Panc1 (cell line): ENCODE results near the gene WDFY3. TPM values are rescaled to one million over a fixed set of nuclear protein-coding genes. Genes with fewer than 3 reads are reported as not detected.

Source experiments
- ATAC-seq: fragments of 200-7000 bp; cut with Tn5 transposase; 2 replicates; pipeline ENCODE4 v1.9.1; 2020; ENCODE audit warnings: mild to moderate bottlenecking, moderate library complexity
- BruUV-seq: library from RNA; stranded (reverse); fragments of 400-500 nt; replicated peaks from 2 replicates; lab custom pipeline; 2021; lab: Mats Ljungman, UMichigan
- CTCF ChIA-PET: fragments of 300-600 bp; sonication (Branson Sonifier 250); formaldehyde crosslinking; loops from one replicate; lab custom pipeline; 2022; ENCODE audit warnings: antibody characterized with exemption; lab: Charles Lee
- POLR2A ChIA-PET: fragments of 300-600 bp; sonication (Branson Sonifier 250); formaldehyde crosslinking; loops from one replicate; lab custom pipeline; 2022; ENCODE audit warnings: antibody characterized with exemption; lab: Charles Lee
- DNase-seq: peaks from one replicate; pipeline ENCODE4 v3.0.0-alpha.2; 2010; ENCODE audit warnings: low read depth, low spot score
- H3K27ac ChIP-seq: 2 replicates; pipeline ENCODE4 v1.5.1; 2011; ENCODE audit warnings: mild to moderate bottlenecking, low read length, inconsistent platforms
- H3K27me3 ChIP-seq: fragments of 200-500 bp; sonication (Bioruptor generic); 2 replicates; pipeline ENCODE4 v1.6.0; 2014; ENCODE audit warnings: low read length, inconsistent platforms; ENCODE audit not compliant: control insufficient read depth, insufficient read depth
- H3K36me3 ChIP-seq: fragments of 200-500 bp; sonication (Bioruptor generic); 2 replicates; pipeline ENCODE4 v1.5.1; 2014; ENCODE audit warnings: inconsistent platforms, mild to moderate bottlenecking, low read length, moderate library complexity; ENCODE audit not compliant: control insufficient read depth, insufficient read depth
- H3K4me1 ChIP-seq: 2 replicates; pipeline ENCODE4 v1.5.1; 2011; ENCODE audit warnings: inconsistent platforms, mild to moderate bottlenecking, low read length, moderate library complexity; ENCODE audit not compliant: control insufficient read depth, insufficient read depth
- H3K4me3 ChIP-seq, 2 experiments: 2 replicates each; pipeline ENCODE4 v1.5.1; 2011 to 2012; ENCODE audit warnings: low read depth in 2 of 2, low read length in 2 of 2, mild to moderate bottlenecking in 2 of 2, inconsistent platforms in 1 of 2, moderate library complexity in 1 of 2
- H3K9me3 ChIP-seq: fragments of 200-500 bp; sonication (Bioruptor generic); 2 replicates; pipeline ENCODE4 v1.5.1; 2014; ENCODE audit warnings: low read depth, mild to moderate bottlenecking, inconsistent platforms, low read length, moderate library complexity; ENCODE audit not compliant: control insufficient read depth, insufficient read depth
- POLR2AphosphoS5 ChIP-seq: IDR thresholded peaks from 2 replicates; pipeline ENCODE4 v1.6.1; 2012; ENCODE audit warnings: mild to moderate bottlenecking, low read depth, low read length, moderate library complexity
- SIN3A ChIP-seq: IDR thresholded peaks from 2 replicates; pipeline ENCODE4 v1.6.1; 2012; ENCODE audit warnings: low read depth, mild to moderate bottlenecking, low read length, moderate library complexity, borderline replicate concordance; ENCODE audit not compliant: insufficient read depth
- TCF7L2 ChIP-seq: IDR thresholded peaks from 2 replicates; pipeline ENCODE4 v1.6.1; 2011; ENCODE audit warnings: mild to moderate bottlenecking, low read depth, low read length, inconsistent platforms
- in situ Hi-C: cut with HindIII; loops from 2 replicates; pipeline ENCODE4 v1.10.0; 2016; ENCODE audit warnings: low sequenced_read_pairs, low pct_unique_long_range_greater_than_20kb
- intact Hi-C: fragments of 100-400 bp; cut with micrococcal nuclease; formaldehyde crosslinking; loops from one replicate; pipeline ENCODE4 v1.10.0; 2022; ENCODE audit not compliant: unreplicated experiment
- total RNA-seq: library from RNA; stranded (reverse); gene quantifications from one replicate; pipeline ENCODE4 v1.2.1, GENCODE V29; 2021; ENCODE audit not compliant: unreplicated experiment
- TF ChIP-seq, protein P1 (sequence below), 2 experiments: IDR thresholded peaks; 2 replicates each; pipeline ENCODE4 v1.6.1; 2011 to 2012; ENCODE audit warnings: low read depth in 2 of 2, control low read depth in 1 of 2, low read length in 1 of 2, mild to moderate bottlenecking in 1 of 2, moderate library complexity in 1 of 2; ENCODE audit not compliant: insufficient read depth in 1 of 2
- TF ChIP-seq, protein P2 (sequence below): fragments of 450-650 bp; IDR thresholded peaks from 2 replicates; pipeline ENCODE4 v1.5.1; 2017; ENCODE audit warnings: mild to moderate bottlenecking

Gene WDFY3
- total RNA-seq, 1 experiment from 2014 or later: 47.8 TPM

DNA sequence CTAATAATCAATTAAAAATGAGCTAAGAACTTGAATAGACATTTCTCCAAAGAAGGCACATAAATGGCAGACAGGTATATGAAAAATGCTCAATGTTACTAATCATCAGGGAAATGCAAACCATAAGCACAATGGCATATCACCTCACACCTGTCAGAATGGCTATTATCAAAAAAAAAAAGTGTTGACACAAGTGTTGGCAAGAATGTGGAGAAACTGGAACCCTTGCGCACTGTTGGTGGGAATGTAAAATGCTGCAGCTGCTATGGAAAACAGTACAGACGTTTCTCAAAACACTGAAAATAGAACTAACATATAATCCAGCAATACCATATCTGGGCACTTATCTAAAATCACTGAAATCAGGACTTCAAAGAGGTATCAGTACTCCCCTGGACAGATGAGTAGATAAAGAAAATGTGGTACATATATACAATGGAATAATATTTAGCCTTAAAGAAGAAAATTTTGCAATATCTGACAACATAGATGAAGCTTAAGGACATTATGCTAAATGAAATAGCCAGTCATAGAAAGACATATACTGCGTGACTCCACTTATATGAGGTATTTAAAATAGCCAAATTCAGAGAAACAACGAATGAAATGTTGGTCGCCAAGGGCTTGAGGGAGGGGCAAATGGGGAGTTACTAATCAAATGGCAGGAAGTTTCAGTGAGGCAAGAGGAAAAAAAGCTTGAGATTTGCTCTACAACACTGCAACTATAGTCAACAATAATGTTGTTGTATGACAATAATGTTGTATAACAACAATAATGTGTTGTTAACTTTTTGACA lies 175.5 kb downstream of the WDFY3 start:
- Histone ChIP-seq H3K27me3 (no peaks in the 10 kb centered on the region), H3K27ac (no peak overlapping the region), H3K36me3 (peaks cover 7% of the 10 kb centered on the region; the same call in 1 of the 2 replicates), H3K4me3 (no peak overlapping the region), H3K4me1 (no peaks in the 10 kb centered on the region), H3K9me3 (no peaks in the 10 kb centered on the region)
- in situ Hi-C loops: no loop called here
- TF ChIP-seq, protein P1, sequence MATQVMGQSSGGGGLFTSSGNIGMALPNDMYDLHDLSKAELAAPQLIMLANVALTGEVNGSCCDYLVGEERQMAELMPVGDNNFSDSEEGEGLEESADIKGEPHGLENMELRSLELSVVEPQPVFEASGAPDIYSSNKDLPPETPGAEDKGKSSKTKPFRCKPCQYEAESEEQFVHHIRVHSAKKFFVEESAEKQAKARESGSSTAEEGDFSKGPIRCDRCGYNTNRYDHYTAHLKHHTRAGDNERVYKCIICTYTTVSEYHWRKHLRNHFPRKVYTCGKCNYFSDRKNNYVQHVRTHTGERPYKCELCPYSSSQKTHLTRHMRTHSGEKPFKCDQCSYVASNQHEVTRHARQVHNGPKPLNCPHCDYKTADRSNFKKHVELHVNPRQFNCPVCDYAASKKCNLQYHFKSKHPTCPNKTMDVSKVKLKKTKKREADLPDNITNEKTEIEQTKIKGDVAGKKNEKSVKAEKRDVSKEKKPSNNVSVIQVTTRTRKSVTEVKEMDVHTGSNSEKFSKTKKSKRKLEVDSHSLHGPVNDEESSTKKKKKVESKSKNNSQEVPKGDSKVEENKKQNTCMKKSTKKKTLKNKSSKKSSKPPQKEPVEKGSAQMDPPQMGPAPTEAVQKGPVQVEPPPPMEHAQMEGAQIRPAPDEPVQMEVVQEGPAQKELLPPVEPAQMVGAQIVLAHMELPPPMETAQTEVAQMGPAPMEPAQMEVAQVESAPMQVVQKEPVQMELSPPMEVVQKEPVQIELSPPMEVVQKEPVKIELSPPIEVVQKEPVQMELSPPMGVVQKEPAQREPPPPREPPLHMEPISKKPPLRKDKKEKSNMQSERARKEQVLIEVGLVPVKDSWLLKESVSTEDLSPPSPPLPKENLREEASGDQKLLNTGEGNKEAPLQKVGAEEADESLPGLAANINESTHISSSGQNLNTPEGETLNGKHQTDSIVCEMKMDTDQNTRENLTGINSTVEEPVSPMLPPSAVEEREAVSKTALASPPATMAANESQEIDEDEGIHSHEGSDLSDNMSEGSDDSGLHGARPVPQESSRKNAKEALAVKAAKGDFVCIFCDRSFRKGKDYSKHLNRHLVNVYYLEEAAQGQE (IDR thresholded peaks at IDR 0.05; ENCODE audit: insufficient read depth in 1 of 2, low read depth in 2 of 2, low read length in 1 of 2): no peak
- TF ChIP-seq TCF7L2 (no peak), POLR2AphosphoS5 (no peak), SIN3A (no peak)
- TF ChIP-seq, protein P2, sequence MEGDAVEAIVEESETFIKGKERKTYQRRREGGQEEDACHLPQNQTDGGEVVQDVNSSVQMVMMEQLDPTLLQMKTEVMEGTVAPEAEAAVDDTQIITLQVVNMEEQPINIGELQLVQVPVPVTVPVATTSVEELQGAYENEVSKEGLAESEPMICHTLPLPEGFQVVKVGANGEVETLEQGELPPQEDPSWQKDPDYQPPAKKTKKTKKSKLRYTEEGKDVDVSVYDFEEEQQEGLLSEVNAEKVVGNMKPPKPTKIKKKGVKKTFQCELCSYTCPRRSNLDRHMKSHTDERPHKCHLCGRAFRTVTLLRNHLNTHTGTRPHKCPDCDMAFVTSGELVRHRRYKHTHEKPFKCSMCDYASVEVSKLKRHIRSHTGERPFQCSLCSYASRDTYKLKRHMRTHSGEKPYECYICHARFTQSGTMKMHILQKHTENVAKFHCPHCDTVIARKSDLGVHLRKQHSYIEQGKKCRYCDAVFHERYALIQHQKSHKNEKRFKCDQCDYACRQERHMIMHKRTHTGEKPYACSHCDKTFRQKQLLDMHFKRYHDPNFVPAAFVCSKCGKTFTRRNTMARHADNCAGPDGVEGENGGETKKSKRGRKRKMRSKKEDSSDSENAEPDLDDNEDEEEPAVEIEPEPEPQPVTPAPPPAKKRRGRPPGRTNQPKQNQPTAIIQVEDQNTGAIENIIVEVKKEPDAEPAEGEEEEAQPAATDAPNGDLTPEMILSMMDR: no peak
- ChIA-PET POLR2A (no interaction called here), CTCF (no interaction called here)
- no TSS peak for BruUV-seq
- no peak for ATAC-seq
- intact Hi-C loops: no loop called here
- DNase-seq: no peak

DNA sequence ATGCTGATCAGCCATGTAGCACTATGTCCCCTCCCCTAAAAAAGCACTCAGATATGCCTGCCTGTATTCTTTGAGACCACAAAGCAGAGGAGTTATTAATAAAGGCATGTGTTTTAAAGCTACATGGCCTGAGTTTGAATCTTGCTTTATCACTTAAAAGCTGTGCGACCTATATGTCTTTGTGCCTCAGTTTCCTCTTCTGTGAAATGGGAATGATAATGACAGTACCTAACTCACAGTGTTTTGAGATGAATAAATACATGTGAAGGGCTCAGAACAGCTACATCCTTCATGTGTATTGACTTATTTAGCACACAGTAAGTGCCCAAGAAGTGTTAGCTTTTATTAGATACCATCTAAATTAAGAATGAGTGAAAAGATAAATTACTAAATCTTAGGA lies 180.0 kb downstream of the WDFY3 start:
- Histone ChIP-seq H3K4me3 (no peak overlapping the region), H3K36me3 (peaks cover 10% of the 10 kb centered on the region; the same call in 1 of the 2 replicates), H3K4me1 (no peaks in the 10 kb centered on the region), H3K27ac (no peak overlapping the region), H3K9me3 (no peaks in the 10 kb centered on the region), H3K27me3 (no peaks in the 10 kb centered on the region)
- ChIA-PET POLR2A (no interaction called here), CTCF (no interaction called here)
- in situ Hi-C loops: no loop called here
- BruUV-seq: no TSS peak
- intact Hi-C loops: no loop called here
- TF ChIP-seq TCF7L2 (no peak), SIN3A (no peak), POLR2AphosphoS5 (no peak)
- TF ChIP-seq, protein P2: no peak
- TF ChIP-seq, protein P1 (IDR thresholded peaks at IDR 0.05; ENCODE audit: insufficient read depth in 1 of 2, low read depth in 2 of 2, low read length in 1 of 2): no peak
- no peak for DNase-seq
- ATAC-seq: no peak
